ENCODE measurements around the gene SBNO2. TPM values are rescaled to one million over a fixed set of nuclear protein-coding genes. Genes with fewer than 3 reads are reported as not detected.

Gene SBNO2
- total RNA-seq, 2 donors from 2014 or later, result 58.6 to 71.9 TPM

DNA sequence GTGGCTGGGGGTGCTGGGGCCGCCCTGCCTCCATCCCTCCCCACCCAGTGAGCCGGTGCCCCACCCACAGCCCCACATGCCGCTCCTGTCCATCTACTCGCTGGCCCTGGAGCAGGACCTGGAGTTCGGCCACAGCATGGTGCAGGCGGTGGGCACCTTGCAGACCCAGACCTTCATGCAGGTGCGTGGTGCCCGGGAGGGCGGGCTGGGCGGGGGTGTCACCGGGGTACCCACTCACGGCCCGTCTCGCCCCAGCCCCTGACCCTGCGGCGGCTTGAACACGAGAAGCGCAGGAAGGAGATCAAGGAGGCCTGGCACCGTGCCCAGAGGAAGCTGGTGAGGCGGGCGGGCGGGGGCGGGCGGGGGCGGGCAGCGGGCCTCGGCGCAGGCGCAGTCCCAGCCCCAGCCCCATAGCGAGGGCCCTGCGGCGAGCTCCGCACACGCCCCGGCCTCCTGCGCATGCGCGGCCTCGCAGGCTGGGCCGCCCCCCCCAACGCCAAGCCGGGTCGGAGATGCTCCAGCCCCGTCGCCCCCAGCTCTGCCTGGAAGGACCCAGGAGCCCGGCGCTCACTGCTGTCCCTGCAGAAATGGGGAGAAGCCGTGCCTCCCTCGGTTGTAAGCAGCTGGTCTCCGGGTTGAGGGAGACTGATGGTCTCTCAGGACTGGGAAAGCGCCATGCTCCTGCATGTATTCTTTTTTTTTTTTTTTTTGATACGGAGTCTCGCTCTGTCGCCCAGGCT lies 99.4 kb downstream of the SBNO2 start:
- DNase-seq (peak; percentile 90 to 98), ATAC-seq (peak; percentile 65)
- intact Hi-C loops (cut with DNase I, micrococcal nuclease), result no loop called here

DNA sequence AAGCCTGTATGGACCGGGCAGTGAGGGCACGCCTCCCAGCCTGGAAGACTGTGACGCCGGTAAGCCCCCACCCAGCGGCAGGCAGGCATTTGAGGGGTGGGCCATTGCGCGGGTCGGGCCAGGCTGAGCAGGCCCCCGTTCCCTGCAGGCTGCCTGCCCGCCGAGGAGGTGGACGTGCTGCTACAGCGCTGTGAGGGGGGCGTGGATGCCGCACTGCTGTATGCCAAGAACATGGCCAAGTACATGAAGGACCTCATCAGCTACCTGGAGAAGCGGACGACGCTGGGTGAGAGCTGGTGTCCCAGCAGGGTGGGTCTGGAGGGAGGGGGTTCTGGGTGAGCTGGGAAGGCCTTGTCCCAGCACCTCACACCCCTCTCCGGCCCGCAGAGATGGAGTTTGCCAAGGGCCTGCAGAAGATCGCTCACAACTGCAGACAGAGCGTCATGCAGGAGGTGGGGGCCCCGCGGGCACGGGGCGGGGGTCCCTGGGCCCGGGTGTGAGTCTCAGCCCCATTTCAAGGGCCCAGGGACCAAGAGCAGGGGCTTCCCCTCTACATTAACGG lies 100.0 kb downstream of the SBNO2 start:
- intact Hi-C loops (cut with DNase I, micrococcal nuclease), result no loop called here
- ATAC-seq, result no peak

GRCh38 chr19:1073063-1073955 lies 100.8 kb downstream of the SBNO2 start:
- no peak for ATAC-seq
- no peak for DNase-seq
- intact Hi-C loops (cut with DNase I, micrococcal nuclease), result no loop called here

More for the DNA sequence above, 100.0 kb downstream of the SBNO2 start:
- peak; percentile 33 to 42 for DNase-seq

DNA sequence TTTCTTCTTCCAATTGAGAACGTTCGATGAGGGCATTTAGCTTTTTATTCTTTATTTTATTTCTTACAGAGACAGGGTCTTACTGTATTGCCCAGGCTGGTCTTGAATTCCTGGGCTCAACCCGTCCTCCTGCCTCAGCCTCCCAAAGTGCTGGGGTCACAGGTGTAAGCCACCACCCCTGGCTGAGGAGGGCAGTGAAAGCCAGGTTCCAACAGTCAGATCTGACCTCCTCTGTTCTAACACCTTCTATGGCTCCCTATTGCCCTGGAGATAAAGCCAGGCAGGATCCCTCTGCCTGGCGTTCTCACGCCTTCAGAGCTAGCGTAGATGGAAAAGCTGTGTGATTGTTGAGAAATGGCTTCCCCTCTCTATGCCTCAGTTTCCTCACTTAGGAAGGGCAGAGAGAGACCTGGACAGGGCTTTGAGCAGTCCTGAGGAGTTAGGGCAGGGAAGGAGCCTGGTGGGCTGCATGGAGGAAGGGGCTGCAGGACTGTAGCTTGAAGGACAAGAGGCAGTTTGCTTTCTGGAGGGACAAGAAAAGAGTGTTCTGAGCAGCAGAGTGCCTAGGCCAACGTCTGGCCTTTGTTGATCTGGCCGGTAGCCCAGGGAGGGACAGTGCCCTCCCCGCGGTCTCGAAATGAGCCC lies 101.6 kb downstream of the SBNO2 start:
- intact Hi-C loops (cut with DNase I, micrococcal nuclease), result no loop called here
- DNase-seq (no peak), ATAC-seq (no peak)

GRCh38 chr19:1070931-1071791 lies 102.9 kb downstream of the SBNO2 start:
- DNase-seq (no peak), ATAC-seq (no peak)
- intact Hi-C loops (cut with DNase I, micrococcal nuclease), result no loop called here

- no peak for DNase-seq
Observed at GRCh38 chr19:1070576-1070930, 103.5 kb downstream of the SBNO2 start.

GRCh38 chr19:1069009-1069779 lies 104.9 kb downstream of the SBNO2 start:
- intact Hi-C loops (cut with DNase I, micrococcal nuclease), result no loop called here
- DNase-seq (peak; percentile 77 to 81), ATAC-seq (peak; percentile 46)

More at GRCh38 chr19:1070576-1070930, 103.5 kb downstream of the SBNO2 start:
- no peak for ATAC-seq
- intact Hi-C loops (cut with DNase I, micrococcal nuclease), result no loop called here

GRCh38 chr19:1068009-1069001 lies 105.8 kb downstream of the SBNO2 start:
- DNase-seq, result peak; percentile 59 to 70
- ATAC-seq, result no peak
- intact Hi-C loops (cut with DNase I, micrococcal nuclease), result no loop called here

DNA sequence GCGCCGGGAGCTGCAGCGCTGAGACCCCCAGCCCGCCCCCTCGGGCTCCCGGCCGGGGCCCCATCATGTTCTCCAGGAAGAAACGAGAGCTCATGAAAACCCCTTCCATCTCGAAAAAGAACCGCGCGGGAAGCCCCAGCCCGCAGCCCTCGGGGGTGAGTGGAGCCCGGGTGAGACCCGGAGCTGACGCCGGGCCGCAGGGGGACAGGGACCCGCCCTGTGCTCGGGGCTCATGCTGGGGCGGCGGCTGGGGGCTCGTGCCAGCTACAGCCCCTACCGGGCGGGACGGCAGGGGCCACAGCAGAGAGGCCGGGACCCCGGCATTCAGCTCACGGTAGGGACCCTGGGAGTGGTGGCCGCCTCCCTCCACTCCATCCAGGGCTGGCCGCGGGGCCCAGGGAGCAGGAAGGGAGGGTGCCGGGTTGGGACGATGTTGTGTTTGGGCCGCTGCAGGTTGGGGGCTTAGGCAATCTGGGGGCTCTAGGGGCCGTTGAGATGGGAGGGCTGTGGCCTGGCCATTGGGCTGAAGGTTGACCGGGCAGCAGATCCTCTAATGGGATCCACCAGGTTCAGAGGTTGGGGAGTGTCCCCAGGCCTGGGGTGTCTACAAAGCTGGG lies 106.6 kb downstream of the SBNO2 start:
- DNase-seq (peak in 1 of 2 donors; percentile 33), ATAC-seq (no peak)
- intact Hi-C loops (cut with DNase I, micrococcal nuclease), result no loop called here

DNA sequence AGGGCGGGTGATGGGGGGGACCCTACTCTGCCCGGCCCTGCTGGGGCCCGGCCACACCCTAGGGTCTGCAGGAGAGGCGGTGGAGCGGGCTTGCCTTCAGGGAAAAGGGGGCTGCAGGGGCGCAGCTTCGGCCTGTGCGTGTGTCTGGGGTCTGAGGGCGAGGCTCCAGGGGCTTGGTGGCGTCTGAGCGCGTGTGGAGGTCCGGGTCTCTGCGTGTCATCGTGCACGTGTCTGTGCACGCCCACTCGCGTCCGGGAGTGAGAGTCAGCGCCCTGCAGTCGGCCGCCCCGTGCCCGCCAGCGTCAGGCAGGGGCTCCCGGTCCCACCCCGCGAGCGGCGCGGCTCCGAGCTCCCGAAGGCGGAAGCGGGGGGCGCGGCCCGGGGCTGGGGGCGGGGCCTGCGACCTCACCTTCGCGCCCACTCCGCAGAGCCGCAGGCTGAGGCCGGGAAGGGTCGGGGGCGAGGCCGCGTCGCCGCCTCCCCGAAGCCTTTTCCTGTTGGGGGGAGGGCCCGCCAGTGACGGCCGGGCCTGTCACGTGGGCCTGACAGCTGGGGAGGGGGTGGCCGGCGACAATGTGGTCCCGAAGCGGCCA lies 107.2 kb downstream of the SBNO2 start, which contains the start of gene ARHGAP45:
TSS of gene ARHGAP45 (plus strand) at position 420 of the 593 bp plus-strand sequence. CDS start 239 bp downstream, outside the sequence.
- peak; percentile 8 for ATAC-seq
- intact Hi-C loops (cut with DNase I, micrococcal nuclease), result no loop called here
- DNase-seq, result peak; percentile 50 to 76

- ATAC-seq, result peak; percentile 6
- intact Hi-C loops (cut with DNase I, micrococcal nuclease), result no loop called here
- DNase-seq, result peak; percentile 34 to 40
Observed at GRCh38 chr19:1066251-1066747, 107.8 kb downstream of the SBNO2 start.

DNA sequence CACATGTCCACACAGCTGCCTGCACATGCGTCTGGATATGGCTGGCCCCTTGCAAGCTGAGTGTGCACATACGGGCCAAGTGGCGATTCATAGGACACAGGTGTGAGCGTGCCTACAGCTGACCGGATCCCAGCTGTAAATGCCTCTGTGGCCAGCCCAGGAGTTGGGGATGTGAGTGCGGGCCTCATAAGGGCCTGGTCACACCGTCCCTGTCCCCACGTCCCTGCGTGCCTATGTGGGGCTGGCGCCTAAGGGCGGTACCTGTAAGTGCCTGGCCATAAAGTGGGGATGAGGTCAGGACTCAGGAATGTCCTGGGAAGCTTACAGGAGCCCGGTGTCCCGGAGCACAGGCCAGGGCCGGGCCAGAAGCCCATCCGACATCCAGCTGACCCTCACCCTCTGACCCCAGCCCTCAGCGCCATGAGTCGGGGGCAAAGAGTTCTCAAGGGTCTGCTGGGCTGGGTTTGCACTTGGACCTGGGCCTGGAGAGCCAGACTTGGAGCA lies 108.4 kb downstream of the SBNO2 start:
- peak; percentile 76 for ATAC-seq
- intact Hi-C loops (cut with DNase I, micrococcal nuclease), result no loop called here
- DNase-seq, result peak; percentile 71 to 85

DNA sequence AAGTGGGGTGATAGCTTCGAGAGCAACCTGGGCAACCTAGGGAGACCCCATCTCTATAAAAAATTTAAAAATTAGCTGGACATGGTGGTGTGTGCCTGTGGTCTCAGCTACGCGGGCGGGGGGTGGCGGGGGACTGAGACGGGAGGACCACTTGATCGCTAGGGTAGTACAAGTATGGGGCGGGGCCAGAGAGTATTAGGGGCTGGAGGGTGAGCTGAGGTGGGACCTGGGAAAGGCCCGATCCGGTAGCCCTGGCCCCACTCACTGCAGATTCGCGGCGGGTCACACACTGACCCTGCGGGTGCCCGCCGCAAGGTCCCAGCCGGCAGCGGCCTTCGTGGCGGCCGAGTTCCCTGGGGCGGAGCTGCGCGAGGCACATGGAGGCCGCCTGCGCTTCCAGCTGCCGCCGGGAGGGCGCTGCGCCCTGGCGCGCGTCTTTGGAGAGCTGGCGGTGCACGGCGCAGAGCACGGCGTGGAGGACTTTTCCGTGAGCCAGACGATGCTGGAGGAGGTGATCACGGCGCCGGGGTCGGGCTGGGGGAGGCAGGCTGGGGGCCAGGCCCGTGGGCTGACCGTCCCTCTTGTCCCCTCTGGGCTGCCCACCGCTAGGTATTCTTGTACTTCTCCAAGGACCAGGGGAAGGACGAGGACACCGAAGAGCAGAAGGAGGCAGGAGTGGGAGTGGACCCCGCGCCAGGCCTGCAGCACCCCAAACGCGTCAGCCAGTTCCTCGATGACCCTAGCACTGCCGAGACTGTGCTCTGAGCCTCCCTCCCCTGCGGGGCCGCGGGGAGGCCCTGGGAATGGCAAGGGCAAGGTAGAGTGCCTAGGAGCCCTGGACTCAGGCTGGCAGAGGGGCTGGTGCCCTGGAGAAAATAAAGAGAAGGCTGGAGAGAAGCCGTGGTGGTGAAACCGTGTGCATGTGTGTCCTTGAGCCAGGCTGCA lies 109.1 kb downstream of the SBNO2 start:
- ATAC-seq, result peak; percentile 66
- DNase-seq, result peak in 1 of 2 donors; percentile 78
- intact Hi-C loops (cut with DNase I, micrococcal nuclease), result no loop called here

Measured in left colon (tissue), 2 donors.